ENCODE data around the gene ZNF865.

DNA sequence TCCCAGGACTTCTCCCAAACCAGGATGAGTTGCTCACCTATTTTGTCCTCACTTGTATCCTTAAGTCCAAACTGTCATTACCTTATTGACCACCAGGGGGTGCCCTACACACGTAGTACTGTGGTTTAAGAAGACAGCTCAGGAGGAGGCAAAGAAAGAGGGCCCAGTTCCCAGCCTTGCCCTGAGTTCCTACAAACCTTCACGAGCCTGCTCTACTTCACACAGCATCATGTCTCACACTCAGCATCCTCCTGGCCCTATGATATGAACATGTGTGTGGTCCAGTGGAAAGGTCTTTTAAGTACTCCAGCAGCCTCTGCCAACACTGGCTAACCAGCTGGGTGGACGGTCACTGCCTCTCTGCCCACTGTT is 27.0 kb downstream of the ZNF865 start:
- TF ChIP-seq, protein P1, sequence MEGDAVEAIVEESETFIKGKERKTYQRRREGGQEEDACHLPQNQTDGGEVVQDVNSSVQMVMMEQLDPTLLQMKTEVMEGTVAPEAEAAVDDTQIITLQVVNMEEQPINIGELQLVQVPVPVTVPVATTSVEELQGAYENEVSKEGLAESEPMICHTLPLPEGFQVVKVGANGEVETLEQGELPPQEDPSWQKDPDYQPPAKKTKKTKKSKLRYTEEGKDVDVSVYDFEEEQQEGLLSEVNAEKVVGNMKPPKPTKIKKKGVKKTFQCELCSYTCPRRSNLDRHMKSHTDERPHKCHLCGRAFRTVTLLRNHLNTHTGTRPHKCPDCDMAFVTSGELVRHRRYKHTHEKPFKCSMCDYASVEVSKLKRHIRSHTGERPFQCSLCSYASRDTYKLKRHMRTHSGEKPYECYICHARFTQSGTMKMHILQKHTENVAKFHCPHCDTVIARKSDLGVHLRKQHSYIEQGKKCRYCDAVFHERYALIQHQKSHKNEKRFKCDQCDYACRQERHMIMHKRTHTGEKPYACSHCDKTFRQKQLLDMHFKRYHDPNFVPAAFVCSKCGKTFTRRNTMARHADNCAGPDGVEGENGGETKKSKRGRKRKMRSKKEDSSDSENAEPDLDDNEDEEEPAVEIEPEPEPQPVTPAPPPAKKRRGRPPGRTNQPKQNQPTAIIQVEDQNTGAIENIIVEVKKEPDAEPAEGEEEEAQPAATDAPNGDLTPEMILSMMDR (IDR thresholded peaks at IDR 0.05): peak; percentile 86 to 98 (median 94)
- no peak for TF ChIP-seq POLR2A (IDR thresholded peaks at IDR 0.05)

Measured in Peyer's patch (tissue), 4 donors.